Measurements from ENCODE around the gene DLGAP1.

GRCh38 chr18:3468066-3468705, 986.9 kb downstream of the DLGAP1 start:
- TF ChIP-seq POLR2A (IDR thresholded peaks at IDR 0.05) (no peak), CTCF (IDR thresholded peaks at IDR 0.05) (no peak)

Data from right lobe of liver (tissue), 4 donors.